Activated CD4-positive, alpha-beta T cell treated with anti-CD3 and anti-CD28 coated beads for 36 hours (primary cell): ENCODE measurements around the gene VAV2. TPM values are rescaled to one million over a fixed set of nuclear protein-coding genes. Genes with fewer than 3 reads are reported as not detected.

ENCODE experiments used
- ATAC-seq: fragments of 200-7000 bp; cut with Tn5 transposase; one replicate; pipeline ENCODE4 v1.10.0; 2021; ENCODE audit warnings: mild to moderate bottlenecking, moderate library complexity
- CTCF ChIA-PET: fragments of 350-600 bp; sonication (Branson Sonifier 250); formaldehyde crosslinking; loops from one replicate; lab custom pipeline; 2021; ENCODE audit warnings: antibody characterized with exemption; lab: Charles Lee
- POLR2A ChIA-PET: fragments of 350-600 bp; sonication (Branson Sonifier 250); formaldehyde crosslinking; loops from one replicate; lab custom pipeline; 2021; ENCODE audit warnings: antibody characterized with exemption, inconsistent platforms; lab: Charles Lee
- DNase-seq: peaks from one replicate; pipeline ENCODE4 v3.0.0-alpha.2; 2020
- H3K27ac Mint-ChIP-seq: one replicate; pipeline ENCODE4 v1.8.0; 2021; ENCODE audit warnings: mixed read lengths
- H3K27me3 Mint-ChIP-seq: one replicate; pipeline ENCODE4 v1.8.0; 2021; ENCODE audit warnings: mixed read lengths
- H3K36me3 Mint-ChIP-seq: one replicate; pipeline ENCODE4 v1.8.0; 2021; ENCODE audit warnings: low read depth, mixed read lengths
- H3K4me1 Mint-ChIP-seq: one replicate; pipeline ENCODE4 v1.8.0; 2021; ENCODE audit warnings: mixed read lengths
- H3K4me3 Mint-ChIP-seq: one replicate; pipeline ENCODE4 v1.8.0; 2021; ENCODE audit warnings: mild to moderate bottlenecking, moderate library complexity, mixed read lengths
- H3K9me3 Mint-ChIP-seq: one replicate; pipeline ENCODE4 v1.8.0; 2021; ENCODE audit warnings: low read depth, mixed read lengths
- intact Hi-C, 2 experiments: fragments of 100-400 bp; cut with DNase I in 1 of 2; cut with micrococcal nuclease in 1 of 2; formaldehyde crosslinking; loops; one replicate each; pipeline versions ENCODE4 v1.14.2 to v1.15.1; 2022 to 2024; cut with DNase I, micrococcal nuclease
- total RNA-seq, 2 experiments: library from RNA; stranded (reverse); gene quantifications; one replicate each; pipeline ENCODE4 v1.2.3, GENCODE V29; 2021

Gene VAV2
- total RNA-seq, 2 experiments from 2014 or later, result 5.1 to 6.5 TPM

- Mint-ChIP-seq H3K9me3 (peaks cover 3% of the 10 kb centered on the region), H3K4me3 (no peak overlapping the region), H3K27ac (no peak overlapping the region), H3K36me3 (peaks cover 3% of the 10 kb centered on the region), H3K27me3 (no peaks in the 10 kb centered on the region), H3K4me1 (peaks cover 3% of the 10 kb centered on the region)
- ATAC-seq (no peak), DNase-seq (no peak)
- CTCF ChIA-PET, result interaction anchor here (0.6 kb wide), 1 partner anchor 112 kb away, joined by 3 read pairs; no protein-coding TSS in a partner anchor
- POLR2A ChIA-PET, result interaction anchor here (0.5 kb wide), 1 partner anchor 1066 kb away, joined by 3 read pairs; no protein-coding TSS in a partner anchor
- intact Hi-C loops, result no loop called here
Observed at GRCh38 chr9:133717113-133718031, 274.8 kb downstream of the VAV2 start.

- Mint-ChIP-seq H3K27ac (no peak overlapping the region), H3K27me3 (no peaks in the 10 kb centered on the region), H3K4me3 (no peak overlapping the region), H3K4me1 (peaks cover 3% of the 10 kb centered on the region), H3K9me3 (peaks cover 3% of the 10 kb centered on the region), H3K36me3 (peaks cover 3% of the 10 kb centered on the region)
- ChIA-PET POLR2A (interaction anchor here (0.5 kb wide), 1 partner anchor 1067 kb away, joined by 3 read pairs; no protein-coding TSS in a partner anchor), CTCF (interaction anchor here (0.6 kb wide), 1 partner anchor 22 kb away, joined by 3 read pairs; no protein-coding TSS in a partner anchor)
- intact Hi-C loops, result no loop called here
- DNase-seq (no peak), ATAC-seq (no peak)
Observed at GRCh38 chr9:133716564-133717112, 275.5 kb downstream of the VAV2 start.

- ATAC-seq (peak; percentile 72), DNase-seq (peak; percentile 53)
- no peak overlapping the region for H3K4me3 Mint-ChIP-seq
- H3K4me1 Mint-ChIP-seq, result peaks cover 3% of the 10 kb centered on the region
- intact Hi-C loops, result loop anchor here in 1 of 2 experiments (1.0 kb wide), 1 partner anchor 127 kb away; no protein-coding TSS in a partner anchor
- peaks cover 3% of the 10 kb centered on the region for H3K9me3 Mint-ChIP-seq
- H3K36me3 Mint-ChIP-seq, result peaks cover 3% of the 10 kb centered on the region
- H3K27ac Mint-ChIP-seq, result no peak overlapping the region
- no peaks in the 10 kb centered on the region for H3K27me3 Mint-ChIP-seq
- POLR2A ChIA-PET, result no interaction called here
- CTCF ChIA-PET, result interaction anchor here (0.6 to 1.8 kb wide), 2 partner anchors 11 to 23 kb away, joined by 3 to 7 read pairs; no protein-coding TSS in a partner anchor
Observed at GRCh38 chr9:133715866-133716563, 276.1 kb downstream of the VAV2 start.

GRCh38 chr9:133715295-133715865 lies 276.7 kb downstream of the VAV2 start:
- H3K27me3 Mint-ChIP-seq, result no peaks in the 10 kb centered on the region
- ATAC-seq, result no peak
- H3K9me3 Mint-ChIP-seq, result peaks cover 2% of the 10 kb centered on the region
- DNase-seq, result no peak
- intact Hi-C loops, result loop anchor here in 1 of 2 experiments (1.0 kb wide), 1 partner anchor 126 kb away; no protein-coding TSS in a partner anchor
- peaks cover 5% of the 10 kb centered on the region for H3K4me1 Mint-ChIP-seq
- H3K4me3 Mint-ChIP-seq, result no peak overlapping the region
- ChIA-PET CTCF (interaction anchor here (1.8 kb wide), 1 partner anchor 12 kb away, joined by 7 read pairs; no protein-coding TSS in a partner anchor), POLR2A (no interaction called here)
- no peak overlapping the region for H3K27ac Mint-ChIP-seq
- H3K36me3 Mint-ChIP-seq, result peaks cover 2% of the 10 kb centered on the region

GRCh38 chr9:133714606-133715294 lies 277.4 kb downstream of the VAV2 start:
- H3K9me3 Mint-ChIP-seq, result no peaks in the 10 kb centered on the region
- POLR2A ChIA-PET, result no interaction called here
- CTCF ChIA-PET, result interaction anchor here (0.7 to 1.8 kb wide), 2 partner anchors 13 to 360 kb away, joined by 3 to 7 read pairs; no protein-coding TSS in a partner anchor
- no peaks in the 10 kb centered on the region for H3K27me3 Mint-ChIP-seq
- intact Hi-C loops, result loop anchor here in 1 of 2 experiments (1.0 kb wide), 1 partner anchor 125 kb away; no protein-coding TSS in a partner anchor
- no peaks in the 10 kb centered on the region for H3K36me3 Mint-ChIP-seq
- ATAC-seq (no peak), DNase-seq (peak; percentile 2)
- H3K4me3 Mint-ChIP-seq, result no peak overlapping the region
- no peak overlapping the region for H3K27ac Mint-ChIP-seq
- peaks cover 7% of the 10 kb centered on the region for H3K4me1 Mint-ChIP-seq

GRCh38 chr9:133713960-133714495 lies 278.1 kb downstream of the VAV2 start:
- CTCF ChIA-PET, result interaction anchor here (0.7 to 1.8 kb wide), 3 partner anchors 13 to 361 kb away, joined by 3 to 7 read pairs (median 4); no protein-coding TSS in a partner anchor
- no peak for ATAC-seq

GRCh38 chr9:133713150-133713959 lies 278.8 kb downstream of the VAV2 start:
- Mint-ChIP-seq H3K27me3 (no peaks in the 10 kb centered on the region), H3K27ac (no peak overlapping the region), H3K4me1 (peaks cover 17% of the 10 kb centered on the region), H3K4me3 (no peak overlapping the region), H3K36me3 (no peaks in the 10 kb centered on the region), H3K9me3 (no peaks in the 10 kb centered on the region)
- intact Hi-C loops, result no loop called here
- no peak for DNase-seq
- ATAC-seq, result no peak
- CTCF ChIA-PET, result interaction anchor here (0.6 to 1.0 kb wide), 3 partner anchors 14 to 865 kb away, joined by 3 to 4 read pairs (median 4); no protein-coding TSS in a partner anchor
- POLR2A ChIA-PET, result no interaction called here

More at GRCh38 chr9:133713960-133714495, 278.1 kb downstream of the VAV2 start:
- POLR2A ChIA-PET, result no interaction called here
- H3K9me3 Mint-ChIP-seq, result no peaks in the 10 kb centered on the region
- H3K36me3 Mint-ChIP-seq, result no peaks in the 10 kb centered on the region
- H3K27me3 Mint-ChIP-seq, result no peaks in the 10 kb centered on the region
- DNase-seq, result peak; percentile 3
- H3K27ac Mint-ChIP-seq, result no peak overlapping the region
- H3K4me3 Mint-ChIP-seq, result no peak overlapping the region
- intact Hi-C loops, result no loop called here
- peaks cover 14% of the 10 kb centered on the region for H3K4me1 Mint-ChIP-seq

GRCh38 chr9:133712221-133713100 lies 279.7 kb downstream of the VAV2 start:
- Mint-ChIP-seq H3K4me1 (peaks cover 20% of the 10 kb centered on the region), H3K36me3 (no peaks in the 10 kb centered on the region), H3K9me3 (no peaks in the 10 kb centered on the region), H3K27me3 (no peaks in the 10 kb centered on the region), H3K4me3 (no peak overlapping the region), H3K27ac (no peak overlapping the region)
- DNase-seq (peak; percentile 3), ATAC-seq (no peak)
- ChIA-PET POLR2A (no interaction called here), CTCF (interaction anchor here (0.6 to 1.0 kb wide), 2 partner anchors 15 to 864 kb away, joined by 3 to 4 read pairs; no protein-coding TSS in a partner anchor)
- intact Hi-C loops, result no loop called here
